CD4-positive, alpha-beta T cell treated with Interleukin-6 for 4 hours (primary cell): Measurements from ENCODE around the gene BAIAP2.

Source experiments
- DNase-seq: peaks from one replicate; pipeline ENCODE4 v3.0.0-alpha.2; 2020; ENCODE audit warnings: mixed read lengths

BAIAP2 gene

DNA sequence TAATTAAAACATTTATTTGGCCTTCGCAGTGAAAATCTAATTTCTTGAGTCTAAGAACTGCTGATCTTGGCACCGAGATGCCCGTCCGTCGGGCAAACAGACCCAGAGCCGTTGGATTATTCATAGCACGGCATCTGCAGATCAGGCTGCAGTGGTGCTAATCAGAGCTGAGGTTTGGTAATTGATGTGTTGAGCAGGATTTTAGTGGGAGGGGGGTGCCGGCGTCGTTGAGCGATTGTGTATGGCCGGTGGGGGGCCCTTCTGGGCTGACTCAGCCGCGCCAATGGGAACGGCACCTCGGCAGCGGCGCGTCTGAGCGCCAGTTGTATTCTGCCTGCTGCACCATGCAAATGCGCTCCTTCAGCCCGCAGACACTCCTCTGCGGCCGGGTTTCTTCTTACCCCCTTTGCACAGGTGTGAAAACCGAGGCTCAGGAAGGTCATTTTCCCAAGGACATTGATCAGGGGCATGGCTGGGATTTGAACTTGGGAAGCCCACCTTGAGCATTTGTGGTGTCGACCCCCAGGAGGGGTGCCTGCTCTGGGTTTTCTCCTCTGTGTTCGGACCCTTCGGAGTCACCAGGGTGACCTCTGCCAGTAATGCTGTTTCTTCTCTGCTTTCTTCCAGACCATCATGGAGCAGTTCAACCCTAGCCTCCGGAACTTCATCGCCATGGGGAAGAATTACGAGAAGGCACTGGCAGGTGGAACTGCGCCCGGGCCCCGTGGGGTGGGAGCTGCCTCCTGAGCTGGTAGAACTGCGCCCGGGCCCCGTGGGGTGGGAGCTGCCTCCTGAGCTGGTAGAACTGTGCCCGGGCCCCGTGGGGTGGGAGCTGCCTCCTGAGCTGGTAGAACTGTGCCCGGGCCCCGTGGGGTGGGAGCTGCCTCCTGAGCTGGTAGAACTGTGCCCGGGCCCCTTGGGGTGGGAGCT is 18.4 kb downstream of the BAIAP2 start:
- DNase-seq, result no peak

DNA sequence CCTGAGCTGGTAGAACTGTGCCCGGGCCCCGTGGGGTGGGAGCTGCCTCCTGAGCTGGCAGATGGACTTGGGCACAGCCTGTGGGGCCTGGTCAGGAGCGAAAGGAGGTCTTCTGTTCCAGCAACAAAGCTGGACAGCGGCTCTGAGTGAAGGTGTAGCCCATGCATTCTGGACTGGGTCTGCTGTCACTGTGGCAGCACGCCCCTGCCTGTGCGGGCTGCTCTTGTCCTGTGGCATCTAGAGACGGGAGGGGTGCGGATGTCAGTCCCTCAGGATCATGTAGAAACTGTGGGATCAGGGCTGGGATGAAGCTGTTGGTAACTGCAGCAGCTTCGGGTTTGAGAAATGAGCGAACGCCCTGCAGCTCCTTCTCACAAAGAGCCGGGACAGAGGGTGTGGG is 19.4 kb downstream of the BAIAP2 start:
- no peak for DNase-seq

DNA sequence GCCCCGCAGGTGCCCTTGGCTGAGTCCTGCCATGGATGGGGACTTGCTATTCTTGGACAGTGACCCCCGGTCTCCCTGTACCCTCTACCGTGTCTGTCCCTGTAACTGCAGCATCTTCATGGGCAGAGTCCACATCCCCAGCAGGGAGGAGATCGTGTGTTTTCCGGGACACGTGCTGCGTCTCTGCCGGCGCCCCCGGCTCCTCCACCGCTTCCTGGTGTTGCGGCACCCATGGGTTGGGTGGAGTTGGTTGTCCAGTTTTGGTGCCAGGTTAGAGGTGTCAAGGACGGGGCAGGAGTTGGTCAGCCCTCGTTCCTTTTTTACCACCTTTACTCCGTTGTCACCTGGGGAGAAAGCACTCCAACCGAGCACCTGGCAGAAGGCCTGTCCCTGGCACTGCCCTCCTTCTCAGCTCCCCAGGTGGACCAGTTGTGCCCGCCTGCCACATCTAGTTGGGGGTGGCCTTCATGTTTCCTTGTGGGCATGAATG is 20.0 kb downstream of the BAIAP2 start:
- DNase-seq, result no peak

DNA sequence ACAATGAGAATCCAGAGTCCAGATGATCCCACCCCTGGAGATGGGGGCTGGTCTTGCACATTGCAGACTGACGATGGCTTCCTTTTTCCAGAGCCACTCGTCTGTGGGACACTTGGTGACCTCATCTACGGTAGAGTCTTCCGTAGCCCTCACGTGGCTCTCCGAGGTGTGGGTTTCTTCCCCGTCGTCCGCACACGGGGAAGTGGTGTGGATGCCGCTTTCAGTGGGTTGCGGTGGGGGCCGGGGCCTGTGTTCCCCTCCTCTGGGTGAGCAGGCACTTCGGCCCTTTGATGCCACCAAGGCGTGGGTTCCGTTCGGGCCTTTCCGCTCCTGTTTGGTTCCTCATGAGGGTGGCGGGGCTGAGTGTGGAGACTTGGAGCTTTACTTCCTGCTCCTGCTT is 21.4 kb downstream of the BAIAP2 start:
- no peak for DNase-seq

DNA sequence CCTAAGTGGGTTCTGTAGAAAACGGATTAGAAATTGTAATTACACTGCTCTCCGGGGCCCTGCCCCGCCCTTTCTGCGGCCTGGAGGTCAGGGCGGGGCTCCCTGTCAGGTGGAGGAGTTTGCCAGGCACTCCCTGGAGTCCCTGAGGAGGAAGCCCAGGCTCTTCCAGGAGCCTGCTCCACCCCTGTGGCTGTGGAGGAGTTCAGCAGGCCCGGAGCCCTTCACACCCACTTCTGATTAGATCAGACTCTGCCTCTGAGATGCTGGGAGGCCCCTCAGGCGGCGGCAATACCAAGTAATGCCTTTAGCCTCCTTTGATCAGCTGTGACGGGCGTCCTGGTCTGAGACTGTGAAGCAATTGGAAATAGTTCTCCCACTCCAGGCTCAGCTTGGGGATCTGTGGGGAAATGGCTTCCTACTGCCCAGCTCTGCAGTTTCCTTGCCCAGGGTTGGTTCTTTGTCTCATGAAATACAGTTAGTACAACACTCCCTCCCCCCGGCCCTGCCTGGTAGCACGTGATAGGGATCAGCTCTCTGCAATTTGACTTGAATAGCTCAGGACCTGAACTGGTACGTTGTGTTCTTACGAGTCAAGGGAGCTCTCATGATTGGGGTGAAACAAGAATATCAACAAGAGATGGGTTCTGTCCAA is 22.3 kb downstream of the BAIAP2 start:
- no peak for DNase-seq

DNA sequence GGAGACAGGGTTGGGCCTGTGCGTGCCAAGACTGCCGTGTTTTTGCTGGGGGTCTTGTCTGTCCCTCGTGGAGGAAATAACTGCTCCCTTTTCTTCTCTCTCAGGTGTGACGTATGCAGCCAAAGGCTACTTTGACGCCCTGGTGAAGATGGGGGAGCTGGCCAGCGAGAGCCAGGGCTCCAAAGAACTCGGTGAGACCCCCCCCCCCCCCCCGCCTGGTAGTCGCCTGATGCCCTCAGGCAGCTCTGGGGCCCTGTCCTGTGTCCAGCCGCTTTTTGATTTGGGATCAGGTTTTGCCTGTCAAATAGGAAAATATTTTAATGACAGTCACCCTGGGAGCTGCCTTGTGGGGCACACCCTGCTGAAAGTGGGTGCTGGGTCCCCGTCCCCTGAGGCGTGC is 22.8 kb downstream of the BAIAP2 start:
- no peak for DNase-seq

DNA sequence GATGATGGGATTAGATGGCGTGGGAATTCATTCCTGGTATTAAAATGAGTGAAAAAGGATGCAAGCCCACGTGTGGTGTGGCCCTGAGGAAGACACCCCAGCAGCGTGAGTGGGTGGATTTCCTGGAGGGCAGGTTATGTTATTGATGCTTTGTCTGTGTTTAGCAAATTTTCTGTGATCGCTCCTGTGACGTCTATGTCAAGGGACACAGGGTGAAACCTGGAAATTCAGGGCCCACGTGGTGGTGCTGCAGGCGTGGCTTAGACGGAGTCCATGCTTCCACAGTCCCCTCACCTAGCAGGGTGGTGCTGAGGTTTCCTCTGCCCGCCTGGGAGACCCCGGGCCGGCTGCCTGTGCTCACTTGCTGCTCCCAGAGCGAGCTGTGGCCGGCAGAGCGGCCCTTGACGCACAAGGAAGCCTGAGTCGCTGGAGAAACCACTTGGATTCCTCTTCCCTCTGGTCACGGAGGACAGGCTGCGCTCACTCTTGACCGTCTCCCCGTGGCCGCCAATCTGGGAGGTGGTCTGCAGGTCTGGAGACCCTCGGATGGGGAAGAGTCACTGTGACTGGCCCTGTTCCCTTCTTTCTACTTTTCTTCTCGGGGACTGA is 23.4 kb downstream of the BAIAP2 start:
- no peak for DNase-seq

DNA sequence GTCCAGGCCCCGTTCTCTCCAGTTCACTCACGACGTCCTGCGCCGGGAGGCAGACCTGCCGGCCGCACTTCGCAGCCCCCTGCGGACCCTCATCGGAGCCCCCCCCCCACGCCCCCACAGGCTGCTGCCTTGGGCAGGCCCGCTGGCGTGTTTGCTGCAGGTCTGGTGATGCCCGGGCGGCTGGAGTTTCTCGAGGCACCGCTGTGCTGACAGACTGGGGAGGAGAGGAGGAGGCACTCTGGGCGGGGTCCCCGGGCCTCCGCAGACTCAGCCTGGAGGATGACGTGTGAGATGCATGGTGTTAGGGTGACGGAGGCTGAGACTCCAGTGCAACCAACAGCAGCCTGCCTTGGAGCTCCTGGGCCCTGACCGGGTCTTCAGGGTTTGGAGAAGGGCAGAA is 24.1 kb downstream of the BAIAP2 start:
- no peak for DNase-seq

DNA sequence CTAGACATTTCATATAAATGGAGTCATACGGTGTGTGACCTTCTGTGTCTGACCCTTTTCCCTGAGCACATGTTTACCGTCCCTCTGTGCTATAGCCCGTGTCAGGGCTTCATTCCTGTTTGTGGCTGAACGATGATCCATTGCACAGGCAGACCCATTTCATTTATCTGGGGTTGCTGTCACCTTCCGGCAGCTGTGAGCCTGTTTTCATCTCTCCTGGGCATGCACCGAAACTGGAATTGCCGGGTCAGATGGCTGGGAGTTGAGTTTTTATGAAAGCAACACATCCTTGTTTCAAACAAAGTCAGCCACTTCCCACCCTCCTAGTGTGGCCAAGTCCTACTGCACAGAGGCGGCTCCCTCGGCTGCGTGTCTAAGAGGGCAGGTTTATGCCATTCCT is 25.5 kb downstream of the BAIAP2 start:
- DNase-seq, result no peak

DNA sequence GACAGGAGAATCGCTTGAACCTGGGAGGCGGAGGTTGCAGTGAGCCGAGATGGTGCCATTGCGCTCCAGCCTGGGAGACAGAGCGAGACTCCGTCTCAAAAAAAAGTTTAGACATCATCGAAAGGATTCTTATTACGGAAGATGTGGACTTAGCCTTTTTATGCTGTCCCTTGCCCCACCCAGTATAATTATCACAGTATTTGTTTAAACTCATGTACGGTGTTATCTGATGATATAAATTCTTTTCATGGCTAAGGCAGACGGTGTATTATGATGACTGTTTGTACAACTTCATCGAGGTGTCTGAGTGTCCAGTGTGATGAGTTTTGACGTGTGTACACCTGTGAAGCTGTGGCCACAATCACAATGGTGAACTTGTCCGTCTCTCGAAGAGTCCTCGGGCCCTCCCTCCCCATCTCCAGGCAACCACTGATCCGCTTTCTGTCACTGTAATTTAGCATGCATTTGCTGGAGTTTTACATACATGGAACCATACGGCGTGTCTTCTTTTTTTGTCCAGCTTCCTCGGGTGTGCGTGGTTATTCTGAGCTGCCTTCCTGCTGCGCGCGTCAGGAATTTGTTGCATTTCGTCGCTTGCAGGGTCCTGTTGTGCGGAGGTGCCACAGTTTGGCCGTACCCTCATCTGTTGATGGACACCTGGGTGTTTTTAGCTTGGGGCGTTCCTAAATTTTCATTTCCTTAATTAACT is 26.2 kb downstream of the BAIAP2 start:
- no peak for DNase-seq

DNA sequence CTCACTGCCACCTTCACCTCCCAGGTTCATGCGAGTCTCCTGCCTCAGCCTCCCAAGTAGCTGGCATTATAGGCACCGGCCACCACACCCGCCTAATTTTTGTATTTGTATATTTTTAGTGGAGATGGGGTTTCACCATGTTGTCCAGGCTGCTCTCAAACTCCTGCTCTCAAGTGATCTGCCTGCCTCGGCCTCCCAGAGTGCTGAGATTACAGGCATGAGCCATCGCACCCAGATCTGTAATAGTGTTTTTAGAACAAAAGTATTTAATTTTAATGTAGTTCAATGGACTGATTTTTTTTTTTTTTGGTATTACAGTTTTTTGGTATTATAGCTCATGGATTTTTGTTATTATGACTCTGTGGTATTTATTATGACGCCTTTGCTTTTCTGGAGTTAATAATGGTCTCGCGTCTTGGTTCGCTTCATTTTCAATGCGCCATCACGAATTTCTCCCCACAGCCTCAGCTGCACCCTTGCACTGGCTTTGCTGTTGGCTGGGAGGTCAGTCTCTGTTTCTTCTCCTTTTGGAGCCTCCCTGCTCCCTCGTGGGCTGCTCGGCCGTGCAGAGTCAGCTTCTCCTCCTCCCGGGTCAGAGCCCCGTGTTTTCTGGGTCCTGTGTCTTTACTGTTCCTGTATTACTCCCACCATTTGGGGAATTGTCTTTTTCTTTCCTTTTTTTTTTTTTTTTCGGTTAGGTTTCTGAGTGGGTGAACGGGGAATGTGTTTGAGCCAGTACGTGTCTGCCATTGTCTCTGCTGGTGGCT is 27.2 kb downstream of the BAIAP2 start:
- no peak for DNase-seq

DNA sequence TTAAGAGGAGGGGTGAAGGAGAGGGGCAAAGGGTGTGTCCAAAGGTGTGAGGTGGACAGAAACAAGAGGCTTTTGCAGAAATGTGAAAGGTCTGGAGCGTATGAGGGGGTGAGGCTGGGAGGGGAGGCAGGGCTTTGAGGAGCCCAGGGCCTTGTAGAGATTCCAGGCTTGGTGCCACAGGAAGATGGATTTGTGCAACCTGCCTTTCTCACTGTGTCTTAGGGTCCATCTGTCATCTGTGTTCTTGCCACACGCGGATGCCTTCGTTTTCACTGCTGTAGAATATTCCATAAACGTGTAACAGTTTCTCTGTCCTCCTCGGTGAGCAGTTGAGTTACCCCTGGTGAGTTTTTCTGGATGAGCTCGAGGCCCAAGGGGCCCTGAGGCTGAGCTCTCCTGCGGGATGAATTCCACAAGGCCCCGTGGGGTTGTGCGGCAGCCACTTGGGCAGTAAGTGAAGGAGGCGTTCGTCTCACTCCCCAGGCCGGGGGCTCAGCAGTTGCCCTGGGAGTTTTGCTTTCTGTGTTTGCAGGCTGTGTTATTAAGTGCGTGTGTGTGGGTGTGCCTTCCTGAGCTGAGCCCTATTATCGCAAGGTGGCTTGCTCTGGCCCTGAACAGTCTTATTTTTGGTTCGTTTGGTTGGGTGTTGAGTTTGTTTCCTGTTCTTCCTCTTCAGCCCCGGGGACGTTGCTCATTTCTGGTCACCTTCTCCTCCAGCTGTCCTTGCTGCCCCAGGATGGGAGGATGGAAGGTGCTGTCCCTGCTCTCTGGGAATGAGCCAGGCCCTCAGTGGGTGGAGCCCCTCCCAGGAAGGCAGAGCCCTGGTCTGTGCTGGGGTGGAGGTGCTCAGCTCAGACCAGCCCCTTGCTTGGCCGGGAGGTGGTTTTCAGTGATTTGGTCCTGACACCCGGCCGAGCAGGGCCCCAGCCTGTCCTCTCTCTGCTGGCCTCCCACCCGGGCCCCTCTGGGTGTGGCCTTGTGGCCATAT is 28.4 kb downstream of the BAIAP2 start:
- DNase-seq, result no peak

DNA sequence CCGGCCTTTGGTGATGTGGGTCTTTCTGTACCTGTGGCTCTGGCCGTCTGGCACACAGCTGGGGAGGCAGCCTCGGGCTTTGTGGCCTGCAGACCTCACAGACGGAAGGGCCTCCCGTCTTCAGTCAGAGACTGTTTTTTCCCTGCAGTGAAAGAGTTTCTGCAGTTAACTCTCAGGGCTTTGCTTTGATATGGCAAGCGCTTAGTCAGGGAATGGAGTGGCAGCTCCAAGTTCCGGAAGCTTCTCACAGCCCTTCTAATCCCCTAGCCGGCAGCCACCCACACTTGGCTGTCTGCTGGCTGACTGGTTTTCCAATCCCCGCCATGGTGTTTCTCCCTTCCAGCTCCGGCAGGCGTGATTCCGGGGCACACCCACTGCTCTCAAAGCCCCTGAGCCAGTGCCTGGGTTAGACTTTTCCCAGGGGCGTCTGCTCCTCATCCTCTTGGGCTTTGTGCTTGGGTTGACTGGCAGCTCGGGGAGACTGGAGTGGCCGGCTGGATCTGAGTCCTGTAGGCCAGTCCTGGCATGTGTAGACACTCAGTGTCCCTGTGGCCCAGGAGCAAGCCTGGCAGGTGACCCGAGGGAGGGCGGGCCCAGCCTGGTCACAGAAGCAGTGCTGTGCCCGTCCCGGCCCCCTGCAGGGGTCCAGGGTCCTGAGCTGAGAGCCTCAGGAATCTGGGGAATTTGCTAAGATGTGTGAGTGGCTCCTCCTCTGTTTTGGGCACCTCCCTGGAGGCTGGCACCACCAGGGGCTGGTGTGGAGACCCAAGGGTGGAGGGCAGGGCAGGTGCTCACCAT is 29.9 kb downstream of the BAIAP2 start:
- no peak for DNase-seq

DNA sequence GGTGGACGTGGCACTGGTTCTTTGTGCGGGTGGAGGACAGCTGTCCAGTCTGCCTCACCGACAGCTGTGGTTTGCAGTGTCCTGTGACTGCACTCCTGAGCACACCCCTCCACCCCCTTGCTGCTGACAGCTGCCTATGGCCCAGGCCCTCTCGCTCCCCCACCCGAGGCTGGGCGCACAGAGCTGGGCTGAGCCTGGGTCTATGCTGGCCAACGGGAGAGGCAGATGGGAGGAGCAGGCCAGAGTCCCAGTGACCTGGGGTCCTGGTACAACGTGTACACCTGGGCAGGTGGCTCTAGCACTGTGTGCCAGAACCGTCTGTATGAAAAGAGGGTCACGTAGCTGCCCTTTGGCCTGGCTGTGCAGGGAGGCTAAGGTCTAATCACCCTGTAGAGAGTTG is 30.5 kb downstream of the BAIAP2 start:
- no peak for DNase-seq

DNA sequence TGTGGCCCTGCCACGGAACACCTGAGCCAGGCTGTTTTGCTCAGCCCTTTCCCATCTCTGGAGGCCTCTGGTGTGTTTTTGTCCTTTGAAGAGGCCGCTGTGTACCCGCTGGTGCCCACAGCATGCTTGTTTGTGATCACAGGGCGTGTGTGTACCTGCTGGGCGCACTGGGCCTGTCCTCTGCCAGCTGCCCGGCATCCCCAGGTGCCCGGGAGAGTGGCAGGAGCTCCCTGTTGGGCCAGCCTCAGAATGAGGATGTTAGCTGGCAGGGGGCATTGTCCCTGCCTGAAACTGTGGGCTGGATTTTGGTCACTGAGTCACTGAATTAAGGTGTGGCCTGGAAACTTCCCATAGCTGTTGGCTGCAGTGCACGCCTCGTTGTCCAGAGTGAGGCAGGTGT is 31.1 kb downstream of the BAIAP2 start:
- no peak for DNase-seq

DNA sequence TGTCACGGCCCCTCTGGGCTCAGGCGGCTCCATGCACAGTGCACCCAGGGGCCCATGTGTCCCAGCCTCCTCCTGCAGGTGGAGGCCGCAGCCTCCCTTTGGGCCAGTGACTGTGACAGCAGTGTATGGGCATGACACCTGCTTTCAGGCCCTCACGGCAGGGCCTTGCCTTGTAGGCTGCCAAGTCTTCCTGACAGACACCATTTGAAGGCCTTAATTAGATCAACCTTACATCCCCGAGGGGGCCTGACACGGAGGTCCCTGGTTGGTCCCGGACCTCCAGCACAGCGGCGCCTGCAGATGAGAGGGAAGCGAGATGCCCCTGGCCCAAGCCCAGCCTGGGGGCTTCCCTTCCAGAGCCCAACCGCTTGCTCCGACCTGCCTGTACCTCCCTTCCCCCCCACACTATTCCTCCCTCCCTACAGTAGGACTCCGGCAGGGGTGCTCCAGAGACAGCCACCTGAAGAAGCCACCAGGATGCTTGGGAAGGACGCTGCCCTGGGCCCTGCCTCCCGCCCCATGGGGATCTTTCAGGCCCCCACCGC is 31.9 kb downstream of the BAIAP2 start:
- DNase-seq, result no peak

DNA sequence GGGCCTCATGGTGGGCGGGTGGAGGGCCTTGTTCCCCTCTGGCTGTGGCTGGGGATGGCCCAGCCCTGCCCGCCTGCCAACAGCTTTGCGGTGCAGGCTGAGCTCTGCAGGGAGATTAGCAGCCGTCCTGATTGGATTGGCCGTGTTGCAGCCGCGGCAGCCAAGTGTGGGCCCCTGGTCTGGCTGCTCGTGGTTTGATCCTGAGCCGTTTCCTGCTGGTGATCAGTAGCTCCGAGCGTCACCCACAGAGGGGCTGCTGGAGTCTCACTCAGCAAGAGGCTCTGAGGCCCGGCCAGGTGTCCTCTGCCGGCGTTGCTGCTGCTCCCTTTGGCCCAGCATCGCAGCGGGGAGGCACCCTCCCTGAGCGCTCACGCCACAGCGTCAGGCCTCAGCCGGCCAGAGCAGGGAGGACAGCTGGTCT is 32.5 kb downstream of the BAIAP2 start:
- no peak for DNase-seq

DNA sequence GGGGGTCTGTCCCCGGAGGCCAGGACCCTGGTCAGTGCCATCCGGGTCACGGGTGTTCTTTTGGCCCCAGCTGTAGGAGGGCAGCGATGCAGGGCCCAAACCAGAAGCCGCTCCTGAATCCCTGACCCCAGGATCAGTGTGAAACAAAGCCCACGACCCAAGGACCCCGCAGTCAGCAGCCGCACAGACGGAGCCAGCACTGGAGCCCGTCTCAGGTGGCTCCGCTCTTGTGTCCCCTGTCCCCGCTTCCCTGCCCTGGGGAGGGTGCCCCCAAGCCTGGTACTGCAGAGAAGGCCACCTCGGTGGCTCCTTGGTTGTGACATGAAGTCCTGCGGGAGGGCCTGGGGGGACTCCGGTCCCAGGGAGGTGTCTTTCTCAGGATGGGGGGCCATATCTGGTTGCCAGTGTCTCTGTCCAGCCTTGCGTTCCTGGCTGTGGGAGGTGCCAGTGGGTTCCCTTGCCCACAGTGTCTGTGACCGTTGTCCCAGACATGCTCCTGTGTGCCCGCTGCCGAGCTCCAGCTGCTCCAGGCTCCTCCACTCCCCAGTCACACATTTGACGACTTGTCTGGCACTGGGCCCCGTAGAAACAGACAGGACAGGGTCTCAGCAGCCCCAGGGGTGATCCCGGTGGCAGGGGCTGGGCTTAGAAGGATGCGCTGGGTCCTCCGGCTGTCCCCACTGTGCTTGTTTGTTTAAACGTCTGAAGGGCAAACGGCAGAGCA is 33.6 kb downstream of the BAIAP2 start:
- DNase-seq, result no peak

DNA sequence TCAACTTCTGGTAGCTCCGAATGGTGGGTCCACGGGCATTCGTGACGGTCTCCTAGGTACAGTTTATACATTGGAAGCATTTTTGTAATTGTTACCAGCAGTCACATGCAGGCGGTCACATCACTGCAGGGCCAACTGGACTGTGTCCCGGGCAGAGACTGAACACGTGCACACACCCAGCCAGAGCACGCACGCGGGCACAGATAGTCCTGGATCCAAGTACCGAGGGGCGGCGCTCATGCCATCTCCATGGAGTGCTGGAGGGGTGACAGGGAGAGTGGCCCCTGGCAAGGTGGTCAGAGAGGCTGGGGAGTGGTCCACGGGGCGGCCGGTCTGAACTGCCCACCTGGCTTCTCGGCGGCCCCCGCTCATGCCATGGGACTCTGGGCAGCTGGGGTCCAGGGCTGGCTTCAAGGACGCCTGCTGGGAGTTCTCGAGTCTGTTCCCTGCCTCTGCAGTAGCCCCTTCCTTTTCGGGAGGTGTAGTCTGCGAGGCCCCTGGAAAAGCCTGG is 34.2 kb downstream of the BAIAP2 start:
- DNase-seq, result no peak
